ENCODE measurements around the gene CFAP99.

CFAP99 gene

DNA sequence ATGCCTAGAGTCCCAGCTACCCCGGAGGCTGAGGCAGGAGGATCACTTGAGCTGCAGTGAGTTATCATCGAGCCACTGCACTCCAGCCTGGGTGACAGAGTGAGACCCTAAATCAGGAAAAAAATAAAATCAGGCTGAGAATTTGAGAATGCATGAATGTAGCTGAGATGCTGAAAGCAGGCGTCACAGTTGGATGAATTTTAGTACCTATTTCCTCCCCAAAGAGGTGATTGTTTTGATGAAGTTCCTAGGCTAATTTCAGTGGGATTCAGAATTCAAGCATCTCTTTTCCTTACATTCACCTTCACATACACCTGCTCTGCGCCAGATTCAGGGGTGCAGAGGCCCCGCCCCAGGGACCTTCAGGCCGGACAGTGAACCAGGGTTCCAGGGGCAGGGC is 3.2 kb downstream of the CFAP99 start:
- TF ChIP-seq, protein P1, sequence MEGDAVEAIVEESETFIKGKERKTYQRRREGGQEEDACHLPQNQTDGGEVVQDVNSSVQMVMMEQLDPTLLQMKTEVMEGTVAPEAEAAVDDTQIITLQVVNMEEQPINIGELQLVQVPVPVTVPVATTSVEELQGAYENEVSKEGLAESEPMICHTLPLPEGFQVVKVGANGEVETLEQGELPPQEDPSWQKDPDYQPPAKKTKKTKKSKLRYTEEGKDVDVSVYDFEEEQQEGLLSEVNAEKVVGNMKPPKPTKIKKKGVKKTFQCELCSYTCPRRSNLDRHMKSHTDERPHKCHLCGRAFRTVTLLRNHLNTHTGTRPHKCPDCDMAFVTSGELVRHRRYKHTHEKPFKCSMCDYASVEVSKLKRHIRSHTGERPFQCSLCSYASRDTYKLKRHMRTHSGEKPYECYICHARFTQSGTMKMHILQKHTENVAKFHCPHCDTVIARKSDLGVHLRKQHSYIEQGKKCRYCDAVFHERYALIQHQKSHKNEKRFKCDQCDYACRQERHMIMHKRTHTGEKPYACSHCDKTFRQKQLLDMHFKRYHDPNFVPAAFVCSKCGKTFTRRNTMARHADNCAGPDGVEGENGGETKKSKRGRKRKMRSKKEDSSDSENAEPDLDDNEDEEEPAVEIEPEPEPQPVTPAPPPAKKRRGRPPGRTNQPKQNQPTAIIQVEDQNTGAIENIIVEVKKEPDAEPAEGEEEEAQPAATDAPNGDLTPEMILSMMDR (IDR thresholded peaks at IDR 0.05; ENCODE audit: extremely low read depth, insufficient read depth, missing control alignments) = no peak
- no peak for DNase-seq (ENCODE audit: low spot score)
- in situ Hi-C loops (cut with MboI; ENCODE audit: low pct_unique_long_range_greater_than_20kb, low sequenced_read_pairs, unreplicated experiment) = no loop called here

- DNase-seq (ENCODE audit: low spot score) = no peak
- TF ChIP-seq, protein P1 (IDR thresholded peaks at IDR 0.05; ENCODE audit: extremely low read depth, insufficient read depth, missing control alignments) = no peak
- in situ Hi-C loops (cut with MboI; ENCODE audit: low pct_unique_long_range_greater_than_20kb, low sequenced_read_pairs, unreplicated experiment) = no loop called here
These were observed 4.3 kb downstream of the CFAP99 start for GRCh38 chr4:2423066-2423465.

DNA sequence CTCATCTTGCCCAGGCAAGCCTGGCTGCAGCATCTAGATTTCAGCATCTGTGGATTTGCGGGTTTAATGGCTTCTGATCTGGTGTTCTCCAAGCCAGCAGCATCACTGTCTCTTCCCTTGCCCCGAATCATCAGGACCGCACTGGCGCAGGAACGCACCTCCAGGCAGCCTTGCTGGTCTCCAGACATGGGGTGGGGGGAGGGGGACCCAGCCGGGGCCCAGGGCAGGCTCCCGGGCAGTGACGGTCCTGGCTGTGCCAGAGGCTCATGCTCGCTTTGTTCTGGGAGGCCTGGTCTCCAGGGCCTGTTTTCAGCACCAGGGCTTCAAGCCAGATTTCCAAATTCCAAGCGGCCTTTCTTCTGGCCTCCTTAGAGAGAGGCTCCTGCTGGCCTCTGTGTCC is 4.9 kb downstream of the CFAP99 start:
- in situ Hi-C loops (cut with MboI; ENCODE audit: low pct_unique_long_range_greater_than_20kb, low sequenced_read_pairs, unreplicated experiment) = no loop called here
- no peak for DNase-seq (ENCODE audit: low spot score)
- TF ChIP-seq, protein P1 (IDR thresholded peaks at IDR 0.05; ENCODE audit: extremely low read depth, insufficient read depth, missing control alignments) = no peak

GRCh38 chr4:2424581-2424980 is 5.8 kb downstream of the CFAP99 start:
- in situ Hi-C loops (cut with MboI; ENCODE audit: low pct_unique_long_range_greater_than_20kb, low sequenced_read_pairs, unreplicated experiment) = no loop called here
- TF ChIP-seq, protein P1 (IDR thresholded peaks at IDR 0.05; ENCODE audit: extremely low read depth, insufficient read depth, missing control alignments) = no peak
- DNase-seq (ENCODE audit: low spot score) = no peak

- in situ Hi-C loops (cut with MboI; ENCODE audit: low pct_unique_long_range_greater_than_20kb, low sequenced_read_pairs, unreplicated experiment) = no loop called here
- DNase-seq (ENCODE audit: low spot score) = no peak
- TF ChIP-seq, protein P1 (IDR thresholded peaks at IDR 0.05; ENCODE audit: extremely low read depth, insufficient read depth, missing control alignments) = no peak
These were observed 6.8 kb downstream of the CFAP99 start for GRCh38 chr4:2425386-2426068.

- TF ChIP-seq, protein P1 (IDR thresholded peaks at IDR 0.05; ENCODE audit: extremely low read depth, insufficient read depth, missing control alignments) = no peak
- DNase-seq (ENCODE audit: low spot score) = no peak
- in situ Hi-C loops (cut with MboI; ENCODE audit: low pct_unique_long_range_greater_than_20kb, low sequenced_read_pairs, unreplicated experiment) = no loop called here
These were observed 7.3 kb downstream of the CFAP99 start for GRCh38 chr4:2426069-2426397.
